ENCODE measurements around the gene TRIM4.

The TRIM4 gene

DNA sequence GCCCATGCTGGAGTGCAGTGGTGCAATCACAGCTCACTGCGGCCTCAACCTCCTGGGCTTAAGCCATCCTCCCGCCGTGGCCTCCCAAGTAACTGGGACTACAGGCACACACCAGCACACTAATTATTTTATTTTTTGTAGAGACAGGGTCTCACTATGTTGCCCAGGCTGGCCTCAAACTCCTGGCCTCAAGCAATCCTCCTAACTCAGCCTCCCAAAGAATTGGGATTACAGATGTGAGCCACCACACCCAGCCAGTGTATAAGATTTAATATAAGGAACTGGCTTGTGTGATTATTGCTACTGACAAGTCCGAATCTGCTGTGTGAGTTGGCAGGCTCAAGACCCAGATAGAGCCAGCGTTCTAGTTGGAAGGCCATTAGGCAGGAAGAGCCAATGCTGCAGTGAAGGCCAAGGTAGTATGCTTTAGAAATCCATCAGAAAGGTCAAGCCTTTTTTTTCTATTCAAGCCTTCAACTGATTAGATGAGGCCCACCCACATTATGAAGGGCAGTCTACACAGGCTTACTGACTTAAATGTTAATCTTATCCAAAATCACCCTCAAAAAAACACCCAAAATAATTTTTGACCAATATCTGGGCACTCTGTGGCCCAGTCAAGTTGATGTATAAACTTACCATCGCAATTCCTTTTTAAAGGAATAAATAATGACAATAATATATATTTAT, 19.4 kb downstream of the TRIM4 start:
- Histone ChIP-seq H3K4me3 (replicated peaks; ENCODE audit: insufficient read depth, low read length) (no peak overlapping the region), H3K27ac (replicated peaks) (no peak overlapping the region), H3K27me3 (ENCODE audit: insufficient read depth, poor library complexity, severe bottlenecking) (no peaks in the 10 kb centered on the region)
- TF ChIP-seq GABPA (IDR thresholded peaks at IDR 0.05; ENCODE audit: low read depth) (no peak), SPI1 (IDR thresholded peaks at IDR 0.05; ENCODE audit: borderline replicate concordance, low read depth) (no peak), POLR2AphosphoS5 (IDR thresholded peaks at IDR 0.05; ENCODE audit: low read depth) (no peak)
- TF ChIP-seq, protein P1, sequence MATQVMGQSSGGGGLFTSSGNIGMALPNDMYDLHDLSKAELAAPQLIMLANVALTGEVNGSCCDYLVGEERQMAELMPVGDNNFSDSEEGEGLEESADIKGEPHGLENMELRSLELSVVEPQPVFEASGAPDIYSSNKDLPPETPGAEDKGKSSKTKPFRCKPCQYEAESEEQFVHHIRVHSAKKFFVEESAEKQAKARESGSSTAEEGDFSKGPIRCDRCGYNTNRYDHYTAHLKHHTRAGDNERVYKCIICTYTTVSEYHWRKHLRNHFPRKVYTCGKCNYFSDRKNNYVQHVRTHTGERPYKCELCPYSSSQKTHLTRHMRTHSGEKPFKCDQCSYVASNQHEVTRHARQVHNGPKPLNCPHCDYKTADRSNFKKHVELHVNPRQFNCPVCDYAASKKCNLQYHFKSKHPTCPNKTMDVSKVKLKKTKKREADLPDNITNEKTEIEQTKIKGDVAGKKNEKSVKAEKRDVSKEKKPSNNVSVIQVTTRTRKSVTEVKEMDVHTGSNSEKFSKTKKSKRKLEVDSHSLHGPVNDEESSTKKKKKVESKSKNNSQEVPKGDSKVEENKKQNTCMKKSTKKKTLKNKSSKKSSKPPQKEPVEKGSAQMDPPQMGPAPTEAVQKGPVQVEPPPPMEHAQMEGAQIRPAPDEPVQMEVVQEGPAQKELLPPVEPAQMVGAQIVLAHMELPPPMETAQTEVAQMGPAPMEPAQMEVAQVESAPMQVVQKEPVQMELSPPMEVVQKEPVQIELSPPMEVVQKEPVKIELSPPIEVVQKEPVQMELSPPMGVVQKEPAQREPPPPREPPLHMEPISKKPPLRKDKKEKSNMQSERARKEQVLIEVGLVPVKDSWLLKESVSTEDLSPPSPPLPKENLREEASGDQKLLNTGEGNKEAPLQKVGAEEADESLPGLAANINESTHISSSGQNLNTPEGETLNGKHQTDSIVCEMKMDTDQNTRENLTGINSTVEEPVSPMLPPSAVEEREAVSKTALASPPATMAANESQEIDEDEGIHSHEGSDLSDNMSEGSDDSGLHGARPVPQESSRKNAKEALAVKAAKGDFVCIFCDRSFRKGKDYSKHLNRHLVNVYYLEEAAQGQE (IDR thresholded peaks at IDR 0.05; ENCODE audit: insufficient replicate concordance, low read depth): no peak
- TF ChIP-seq, protein P2, sequence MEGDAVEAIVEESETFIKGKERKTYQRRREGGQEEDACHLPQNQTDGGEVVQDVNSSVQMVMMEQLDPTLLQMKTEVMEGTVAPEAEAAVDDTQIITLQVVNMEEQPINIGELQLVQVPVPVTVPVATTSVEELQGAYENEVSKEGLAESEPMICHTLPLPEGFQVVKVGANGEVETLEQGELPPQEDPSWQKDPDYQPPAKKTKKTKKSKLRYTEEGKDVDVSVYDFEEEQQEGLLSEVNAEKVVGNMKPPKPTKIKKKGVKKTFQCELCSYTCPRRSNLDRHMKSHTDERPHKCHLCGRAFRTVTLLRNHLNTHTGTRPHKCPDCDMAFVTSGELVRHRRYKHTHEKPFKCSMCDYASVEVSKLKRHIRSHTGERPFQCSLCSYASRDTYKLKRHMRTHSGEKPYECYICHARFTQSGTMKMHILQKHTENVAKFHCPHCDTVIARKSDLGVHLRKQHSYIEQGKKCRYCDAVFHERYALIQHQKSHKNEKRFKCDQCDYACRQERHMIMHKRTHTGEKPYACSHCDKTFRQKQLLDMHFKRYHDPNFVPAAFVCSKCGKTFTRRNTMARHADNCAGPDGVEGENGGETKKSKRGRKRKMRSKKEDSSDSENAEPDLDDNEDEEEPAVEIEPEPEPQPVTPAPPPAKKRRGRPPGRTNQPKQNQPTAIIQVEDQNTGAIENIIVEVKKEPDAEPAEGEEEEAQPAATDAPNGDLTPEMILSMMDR (IDR thresholded peaks at IDR 0.05; ENCODE audit: insufficient read depth, low read length): no peak
- DNase-seq (ENCODE audit: low read depth in 1 of 2, low spot score in 1 of 2): no peak

DNA sequence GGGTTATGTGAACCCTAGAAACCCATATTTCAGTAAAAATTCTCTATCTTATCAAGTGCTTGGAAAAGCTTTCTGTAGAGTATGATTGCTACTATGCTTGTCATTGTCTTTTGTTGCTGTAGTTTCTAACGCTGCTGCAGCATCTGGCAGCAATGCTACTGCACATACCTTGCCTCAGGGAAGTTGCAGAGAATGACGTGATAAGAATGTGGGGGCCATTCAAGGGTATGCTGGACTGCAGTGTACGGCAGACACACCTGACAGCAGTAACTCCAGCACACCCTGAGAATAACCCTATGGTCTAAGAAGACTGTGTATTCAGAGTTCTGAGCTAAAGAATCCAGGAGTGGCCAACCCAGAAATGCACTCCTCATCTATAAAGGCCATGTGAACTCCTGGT, 20.5 kb downstream of the TRIM4 start:
- H3K27me3 ChIP-seq (ENCODE audit: insufficient read depth, poor library complexity, severe bottlenecking): no peaks in the 10 kb centered on the region
- no peak overlapping the region for H3K27ac ChIP-seq (replicated peaks)
- no peak overlapping the region for H3K4me3 ChIP-seq (replicated peaks; ENCODE audit: insufficient read depth, low read length)
- no peak for DNase-seq (ENCODE audit: low read depth in 1 of 2, low spot score in 1 of 2)
- TF ChIP-seq, protein P2 (IDR thresholded peaks at IDR 0.05; ENCODE audit: insufficient read depth, low read length): no peak
- TF ChIP-seq POLR2AphosphoS5 (IDR thresholded peaks at IDR 0.05; ENCODE audit: low read depth) (no peak), SPI1 (IDR thresholded peaks at IDR 0.05; ENCODE audit: borderline replicate concordance, low read depth) (no peak), GABPA (IDR thresholded peaks at IDR 0.05; ENCODE audit: low read depth) (no peak)
- TF ChIP-seq, protein P1 (IDR thresholded peaks at IDR 0.05; ENCODE audit: insufficient replicate concordance, low read depth): no peak

DNA sequence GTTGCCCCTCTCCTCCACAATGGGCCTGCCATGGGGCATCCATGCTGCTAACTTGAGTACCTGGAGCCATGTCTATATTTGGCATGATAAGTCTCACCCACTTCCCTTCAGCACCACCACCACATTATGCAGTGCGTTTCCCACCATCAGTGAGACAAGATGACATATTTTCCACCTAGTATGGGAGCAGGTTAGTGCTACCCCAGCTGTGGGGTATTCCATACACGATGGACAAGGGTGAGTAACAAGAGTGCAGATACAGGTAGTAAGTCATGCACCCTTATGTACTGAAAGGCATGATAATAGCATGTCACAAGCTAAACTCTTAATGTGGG, 21.3 kb downstream of the TRIM4 start:
- Histone ChIP-seq H3K27ac (replicated peaks) (no peak overlapping the region), H3K27me3 (ENCODE audit: insufficient read depth, poor library complexity, severe bottlenecking) (no peaks in the 10 kb centered on the region), H3K4me3 (replicated peaks; ENCODE audit: insufficient read depth, low read length) (no peak overlapping the region)
- TF ChIP-seq GABPA (IDR thresholded peaks at IDR 0.05; ENCODE audit: low read depth) (no peak), POLR2AphosphoS5 (IDR thresholded peaks at IDR 0.05; ENCODE audit: low read depth) (no peak), SPI1 (IDR thresholded peaks at IDR 0.05; ENCODE audit: borderline replicate concordance, low read depth) (no peak)
- TF ChIP-seq, protein P2 (IDR thresholded peaks at IDR 0.05; ENCODE audit: insufficient read depth, low read length): no peak
- TF ChIP-seq, protein P1 (IDR thresholded peaks at IDR 0.05; ENCODE audit: insufficient replicate concordance, low read depth): no peak
- DNase-seq (ENCODE audit: low read depth in 1 of 2, low spot score in 1 of 2): no peak

Measured in HL-60 (cell line).